Body of pancreas (tissue), 4 donors: ENCODE results near the gene PPP1R13B.

Experiments
- POLR2A ChIP-seq, 3 donors: fragments of 450-650 bp; IDR thresholded peaks; one replicate each; pipeline ENCODE4 v1.6.1; 2016; ENCODE audit warnings: antibody characterized with exemption in 3 of 3, mild to moderate bottlenecking in 2 of 3
- TF ChIP-seq, protein P1 (sequence below), 7 experiments: fragments of 450-650 bp in 4 of 7; fragments of 200-600 bp in 3 of 7; sonication (generic) in 3 of 7; IDR thresholded peaks; one replicate each; pipeline ENCODE4 v1.5.1; 2016 to 2019; ENCODE audit warnings: antibody characterized with exemption in 7 of 7

DNA sequence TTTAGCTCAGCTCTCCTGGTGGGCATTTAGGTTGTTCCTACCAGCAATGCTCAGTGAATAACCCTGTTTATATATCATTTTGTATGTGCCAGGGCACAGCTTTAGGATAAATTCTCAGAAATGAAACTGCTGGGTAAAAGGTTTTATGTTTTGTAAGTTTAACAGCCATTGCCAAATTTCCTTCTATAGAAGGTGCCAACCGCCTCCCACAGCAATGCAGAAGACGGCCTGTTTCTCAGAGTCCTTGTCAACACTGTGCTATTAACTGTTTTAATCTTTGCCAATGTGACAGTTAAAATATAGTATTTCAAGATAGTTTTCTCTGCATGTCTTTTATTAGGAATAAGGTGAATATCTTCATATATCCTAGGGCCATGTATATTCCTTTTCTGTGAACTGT lies 65.0 kb downstream of the PPP1R13B start:
- TF ChIP-seq, protein P1, sequence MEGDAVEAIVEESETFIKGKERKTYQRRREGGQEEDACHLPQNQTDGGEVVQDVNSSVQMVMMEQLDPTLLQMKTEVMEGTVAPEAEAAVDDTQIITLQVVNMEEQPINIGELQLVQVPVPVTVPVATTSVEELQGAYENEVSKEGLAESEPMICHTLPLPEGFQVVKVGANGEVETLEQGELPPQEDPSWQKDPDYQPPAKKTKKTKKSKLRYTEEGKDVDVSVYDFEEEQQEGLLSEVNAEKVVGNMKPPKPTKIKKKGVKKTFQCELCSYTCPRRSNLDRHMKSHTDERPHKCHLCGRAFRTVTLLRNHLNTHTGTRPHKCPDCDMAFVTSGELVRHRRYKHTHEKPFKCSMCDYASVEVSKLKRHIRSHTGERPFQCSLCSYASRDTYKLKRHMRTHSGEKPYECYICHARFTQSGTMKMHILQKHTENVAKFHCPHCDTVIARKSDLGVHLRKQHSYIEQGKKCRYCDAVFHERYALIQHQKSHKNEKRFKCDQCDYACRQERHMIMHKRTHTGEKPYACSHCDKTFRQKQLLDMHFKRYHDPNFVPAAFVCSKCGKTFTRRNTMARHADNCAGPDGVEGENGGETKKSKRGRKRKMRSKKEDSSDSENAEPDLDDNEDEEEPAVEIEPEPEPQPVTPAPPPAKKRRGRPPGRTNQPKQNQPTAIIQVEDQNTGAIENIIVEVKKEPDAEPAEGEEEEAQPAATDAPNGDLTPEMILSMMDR (IDR thresholded peaks at IDR 0.05), result no peak
- no peak for TF ChIP-seq POLR2A (IDR thresholded peaks at IDR 0.05)
